Left lung (tissue), 10 donors: ENCODE data around the gene FKBP10. TPM values are rescaled to one million over a fixed set of nuclear protein-coding genes. Genes with fewer than 3 reads are reported as not detected.
"Not testable (repeated sequence)": the region's sequence is repeated elsewhere in the genome, so short reads cannot be mapped to it uniquely, and the experiment has no call there.

Experiments used
- ATAC-seq: fragments of 200-7000 bp; cut with Tn5 transposase; one replicate; pipeline ENCODE4 v1.9.1; 2020; ENCODE audit warnings: moderate library complexity
- DNase-seq, 4 donors: peaks; one replicate each; pipeline ENCODE4 v3.0.0-alpha.2; 2013 to 2020
- H3K27ac ChIP-seq, 2 donors: fragments of 200-600 bp; sonication (generic) in 1 of 2; one replicate each; pipeline versions ENCODE4 v1.5.0 to v1.8.0; 2020 to 2021
- H3K27me3 ChIP-seq, 2 donors: fragments of 200-600 bp; sonication (generic) in 1 of 2; one replicate each; pipeline versions ENCODE4 v1.5.0 to v1.8.0; 2020 to 2021
- H3K36me3 ChIP-seq, 2 donors: fragments of 200-600 bp; sonication (generic) in 1 of 2; one replicate each; pipeline versions ENCODE4 v1.5.0 to v1.8.0; 2020 to 2021
- H3K4me1 ChIP-seq, 2 donors: fragments of 200-600 bp; one replicate each; pipeline ENCODE4 v1.8.0; 2021
- H3K4me3 ChIP-seq, 2 donors: fragments of 200-600 bp; sonication (generic) in 1 of 2; one replicate each; pipeline versions ENCODE4 v1.5.0 to v1.8.0; 2020 to 2021; ENCODE audit warnings: mild to moderate bottlenecking in 1 of 2
- H3K9me3 ChIP-seq, 2 donors: fragments of 200-600 bp; sonication (generic) in 1 of 2; one replicate each; pipeline versions ENCODE4 v1.5.0 to v1.8.0; 2020 to 2021
- CTCF ChIP-seq, 2 donors: fragments of 200-600 bp; sonication (generic) in 1 of 2; IDR thresholded peaks; one replicate each; pipeline versions ENCODE4 v1.5.0 to v1.8.0; 2021; ENCODE audit warnings: antibody characterized with exemption in 2 of 2
- intact Hi-C, 2 donors: fragments of 100-400 bp; cut with DNase I; formaldehyde crosslinking; loops; one replicate each; pipeline versions ENCODE4 v1.11.2 to v1.14.2; 2022
- polyA plus RNA-seq, 6 donors: library from polyadenylated mRNA; unstranded; fragments of 120-200 nt; gene quantifications; one replicate each; pipeline ENCODE4 v1.2.1, GENCODE V29; 2013; ENCODE audit not compliant: insufficient read length in 6 of 6
- total RNA-seq, 2 donors: library from RNA; stranded (reverse); fragmentation: NEBNext Ultra II Directional; extraction: Animal tissue kit (Norgen Biotek cat#: 25700); gene quantifications; one replicate each; pipeline ENCODE4 v1.2.1, GENCODE V29; 2021
- donor health status: DM: no; HTN: yes; CAD: no.
- donor health status: DM: no; HTN: no; CAD: no.

FKBP10 gene
- total and polyA plus RNA-seq, 8 donors, result 82.1 to 169 (median 141) TPM

- peak within 1 kb of the TSS; percentile 71 to 90 for H3K4me3 ChIP-seq
- H3K27me3 ChIP-seq, result peaks cover 0 to 14% of the 10 kb centered on the region in 2 donors
- H3K27ac ChIP-seq, result peak within 1 kb of the TSS; percentile 35 to 55
- intact Hi-C loops, result no loop called here
- peak; percentile 96 for ATAC-seq
- peak; percentile 46 to 86 (median 62) for DNase-seq
- peaks cover 0 to 13% of the 10 kb centered on the region in 2 donors for H3K36me3 ChIP-seq
- TF ChIP-seq CTCF (IDR thresholded peaks at IDR 0.05), result no peak
- H3K4me1 ChIP-seq, result peaks cover 4 to 15% of the 10 kb centered on the region in 2 donors
- no peaks in the 10 kb centered on the region for H3K9me3 ChIP-seq
These were observed 23.2 kb downstream of the FKBP10 start, which contains the start of gene NT5C3B for GRCh38 chr17:41835800-41836549. Gene NT5C3B, minus strand, starts transcription at chr17:41836232. Its CDS starts 39 bp downstream, at chr17:41836193.

- Histone ChIP-seq H3K27me3 (peaks cover 0 to 14% of the 10 kb centered on the region in 2 donors), H3K4me1 (peaks cover 4 to 15% of the 10 kb centered on the region in 2 donors), H3K4me3 (peak overlapping the region; percentile 71 to 90), H3K9me3 (no peaks in the 10 kb centered on the region), H3K36me3 (peaks cover 0 to 6% of the 10 kb centered on the region in 2 donors), H3K27ac (no peak overlapping the region)
- DNase-seq, result no peak
- intact Hi-C loops, result no loop called here
- no peak for TF ChIP-seq CTCF (IDR thresholded peaks at IDR 0.05)
- peak; percentile 4 for ATAC-seq
These were observed 23.9 kb downstream of the FKBP10 start for GRCh38 chr17:41836550-41837196.

- Histone ChIP-seq H3K4me3 (peak within 1 kb of the TSS; percentile 71 to 90), H3K9me3 (no peaks in the 10 kb centered on the region), H3K27me3 (peaks cover 0 to 14% of the 10 kb centered on the region in 2 donors), H3K27ac (no peak within 1 kb of the TSS), H3K36me3 (no peaks in the 10 kb centered on the region), H3K4me1 (peaks cover 4 to 15% of the 10 kb centered on the region in 2 donors)
- ATAC-seq (no peak), DNase-seq (no peak)
- intact Hi-C loops, result no loop called here
- no peak for TF ChIP-seq CTCF (IDR thresholded peaks at IDR 0.05)
These were observed 25.1 kb downstream of the FKBP10 start, which contains the start of gene KLHL10 for GRCh38 chr17:41837761-41838538. Gene KLHL10, plus strand, starts transcription at chr17:41837825. Its CDS starts 108 bp downstream, at chr17:41837933.

GRCh38 chr17:41839448-41839847 lies 26.6 kb downstream of the FKBP10 start:
- Histone ChIP-seq H3K4me1 (peaks cover 4 to 15% of the 10 kb centered on the region in 2 donors), H3K27me3 (peaks cover 0 to 14% of the 10 kb centered on the region in 2 donors)
- ATAC-seq, H3K4me3 ChIP-seq, H3K36me3 ChIP-seq, H3K27ac ChIP-seq, H3K9me3 ChIP-seq, intact Hi-C loops, DNase-seq: not testable (repeated sequence)

GRCh38 chr17:41840781-41841180 lies 28.0 kb downstream of the FKBP10 start:
- ATAC-seq, H3K4me1 ChIP-seq, H3K36me3 ChIP-seq, H3K4me3 ChIP-seq, DNase-seq, H3K27me3 ChIP-seq, intact Hi-C loops, H3K9me3 ChIP-seq, H3K27ac ChIP-seq: not testable (repeated sequence)
